ENCODE data around the gene TMEM201.
A peak's percentile ranks its signal among the peaks of the same experiment; 100 is the strongest.
"Not testable (repeated sequence)": the region's sequence is repeated elsewhere in the genome, so short reads cannot be mapped to it uniquely, and the experiment has no call there.

TMEM201 gene

GRCh38 chr1:9621032-9621431, 32.3 kb downstream of the TMEM201 start:
- DNase-seq (ENCODE audit: low spot score): no peak

GRCh38 chr1:9624081-9624480, 35.4 kb downstream of the TMEM201 start:
- no peak for DNase-seq (ENCODE audit: low spot score)

GRCh38 chr1:9625030-9625429, 36.3 kb downstream of the TMEM201 start:
- DNase-seq (ENCODE audit: low spot score): not testable (repeated sequence)

GRCh38 chr1:9626201-9626608, 37.5 kb downstream of the TMEM201 start:
- DNase-seq (ENCODE audit: low spot score): no peak

GRCh38 chr1:9628541-9629444, 40.1 kb downstream of the TMEM201 start:
- DNase-seq (ENCODE audit: low spot score): no peak

- DNase-seq (ENCODE audit: low spot score): peak; percentile 42
These were observed 40.9 kb downstream of the TMEM201 start for GRCh38 chr1:9629445-9630201.

GRCh38 chr1:9630331-9631111, 41.8 kb downstream of the TMEM201 start:
- DNase-seq (ENCODE audit: low spot score): no peak

GRCh38 chr1:9631613-9632012, 42.9 kb downstream of the TMEM201 start:
- DNase-seq (ENCODE audit: low spot score): no peak

GRCh38 chr1:9633493-9633892, 44.8 kb downstream of the TMEM201 start:
- no peak for DNase-seq (ENCODE audit: low spot score)

- DNase-seq (ENCODE audit: low spot score): no peak
These were observed 45.9 kb downstream of the TMEM201 start for GRCh38 chr1:9634582-9634981.

GRCh38 chr1:9639227-9639626, 50.5 kb downstream of the TMEM201 start:
- DNase-seq (ENCODE audit: low spot score): no peak

GRCh38 chr1:9643351-9644256, 54.9 kb downstream of the TMEM201 start:
- DNase-seq (ENCODE audit: low spot score): no peak

- no peak for DNase-seq (ENCODE audit: low spot score)
These were observed 57.3 kb downstream of the TMEM201 start for GRCh38 chr1:9646037-9646436.

GRCh38 chr1:9648171-9648570, 59.5 kb downstream of the TMEM201 start:
- DNase-seq (ENCODE audit: low spot score): no peak

- DNase-seq (ENCODE audit: low spot score): no peak
These were observed 61.1 kb downstream of the TMEM201 start for GRCh38 chr1:9649769-9650168.

GRCh38 chr1:9651220-9651564, 62.5 kb downstream of the TMEM201 start:
- DNase-seq (ENCODE audit: low spot score): no peak

- DNase-seq (ENCODE audit: low spot score): no peak
These were observed 63.1 kb downstream of the TMEM201 start, which contains the start of gene PIK3CD for GRCh38 chr1:9651565-9652378. Gene PIK3CD (plus strand): TSS chr1:9651731. CDS start chr1:9710456, 58,725 bp downstream.

- DNase-seq (ENCODE audit: low spot score): no peak
These were observed 63.9 kb downstream of the TMEM201 start for GRCh38 chr1:9652379-9653209.

GRCh38 chr1:9653210-9653490, 64.4 kb downstream of the TMEM201 start:
- DNase-seq (ENCODE audit: low spot score): no peak
